BJ (cell line): Measurements from ENCODE around the gene CCDC63. TPM values are rescaled to one million over a fixed set of nuclear protein-coding genes. Genes with fewer than 3 reads are reported as not detected.

Source experiments
- CTCF ChIA-PET: fragments of 350-600 bp; formaldehyde crosslinking; extraction: SDS; loops from one replicate; lab custom pipeline; 2021; ENCODE audit warnings: antibody characterized with exemption, inconsistent platforms; lab: Yijun Ruan, JAX
- POLR2A ChIA-PET: fragments of 300-600 bp; sonication (Branson Sonifier 250); formaldehyde crosslinking; extraction: SDS; loops from one replicate; lab custom pipeline; 2021; ENCODE audit warnings: antibody characterized with exemption; lab: Charles Lee
- DNase-seq: peaks from one replicate; pipeline ENCODE4 v3.0.0-alpha.2; 2011; ENCODE audit warnings: low read depth
- H3K27me3 ChIP-seq: 2 replicates; pipeline ENCODE4 v1.6.0; 2011; ENCODE audit warnings: low read length; ENCODE audit not compliant: control insufficient read depth, insufficient read depth
- H3K36me3 ChIP-seq: 2 replicates; pipeline ENCODE4 v1.5.1; 2011; ENCODE audit warnings: low read length; ENCODE audit not compliant: control insufficient read depth, insufficient read depth
- H3K4me3 ChIP-seq: 2 replicates; pipeline ENCODE4 v1.5.1; 2011; ENCODE audit warnings: low read depth, mild to moderate bottlenecking, control low read depth, low read length
- CTCF ChIP-seq: IDR thresholded peaks from 2 replicates; pipeline ENCODE4 v1.5.1; 2011; ENCODE audit warnings: low read depth, mild to moderate bottlenecking, control low read depth, inconsistent platforms, low read length, moderate library complexity; ENCODE audit not compliant: insufficient read depth
- polyA plus RNA-seq: library from polyadenylated mRNA; depleted of rRNA; stranded (reverse); fragments of >200 nt; gene quantifications from 2 replicates; pipeline ENCODE4 v1.2.3, GENCODE V29; 2011

CCDC63 gene
- polyA plus RNA-seq, 1 experiment: not detected

DNA sequence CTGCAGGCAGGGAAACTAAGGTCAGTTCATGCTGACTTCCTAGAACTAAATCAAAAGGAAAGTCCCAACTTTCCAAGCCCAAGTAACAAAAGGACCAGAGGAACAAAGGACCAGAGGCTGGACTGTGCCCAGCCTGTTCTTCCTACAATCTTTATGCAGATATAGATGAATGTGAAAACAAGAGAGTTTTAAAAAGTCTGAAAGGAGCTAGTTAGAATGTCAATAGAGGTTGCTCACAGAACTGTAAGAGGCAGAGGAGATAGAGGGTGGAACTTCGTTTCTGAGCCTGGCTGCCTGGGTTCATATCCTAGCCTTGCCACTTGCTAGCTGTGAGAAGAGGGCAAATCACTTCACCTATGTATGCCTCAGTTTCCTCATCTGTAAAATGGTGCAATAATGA lies 30.0 kb upstream of the CCDC63 start:
- no peak for DNase-seq
- Histone ChIP-seq H3K4me3 (no peak overlapping the region), H3K36me3 (no peaks in the 10 kb centered on the region), H3K27me3 (0 out of 2 replicates have a peak, but pooled peaks cover 1% of the 10 kb centered on the region)
- CTCF ChIA-PET: no interaction called here
- no peak for TF ChIP-seq CTCF
- POLR2A ChIA-PET: interaction anchor here (0.7 kb wide), 1 partner anchor 59 kb away, joined by 3 read pairs; no protein-coding TSS in a partner anchor

DNA sequence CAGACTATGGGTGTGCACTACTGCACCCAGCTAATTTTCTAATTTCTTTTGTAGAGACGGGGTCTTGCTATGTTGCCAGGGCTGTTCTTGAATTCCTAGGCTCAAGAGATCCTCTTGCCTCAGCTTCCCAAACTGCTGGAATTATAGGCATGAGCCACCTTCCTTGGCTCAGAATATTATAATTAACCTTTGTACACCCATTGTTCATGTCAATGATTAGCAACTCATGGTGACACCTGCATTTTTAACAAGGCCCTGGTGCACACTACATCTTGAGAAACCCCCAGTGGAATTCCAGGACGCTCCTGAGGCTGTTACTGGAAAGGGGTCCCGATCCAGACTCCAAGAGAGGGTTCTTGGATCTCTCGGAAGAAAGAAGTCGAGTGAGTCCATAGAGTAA lies 28.3 kb upstream of the CCDC63 start:
- CTCF ChIA-PET: interaction anchor here (1.0 kb wide), 1 partner anchor 9 kb away, joined by 3 read pairs; no protein-coding TSS in a partner anchor
- no peak for TF ChIP-seq CTCF
- Histone ChIP-seq H3K4me3 (no peak overlapping the region), H3K27me3 (no peaks in the 10 kb centered on the region), H3K36me3 (no peaks in the 10 kb centered on the region)
- DNase-seq: no peak
- POLR2A ChIA-PET: no interaction called here

DNA sequence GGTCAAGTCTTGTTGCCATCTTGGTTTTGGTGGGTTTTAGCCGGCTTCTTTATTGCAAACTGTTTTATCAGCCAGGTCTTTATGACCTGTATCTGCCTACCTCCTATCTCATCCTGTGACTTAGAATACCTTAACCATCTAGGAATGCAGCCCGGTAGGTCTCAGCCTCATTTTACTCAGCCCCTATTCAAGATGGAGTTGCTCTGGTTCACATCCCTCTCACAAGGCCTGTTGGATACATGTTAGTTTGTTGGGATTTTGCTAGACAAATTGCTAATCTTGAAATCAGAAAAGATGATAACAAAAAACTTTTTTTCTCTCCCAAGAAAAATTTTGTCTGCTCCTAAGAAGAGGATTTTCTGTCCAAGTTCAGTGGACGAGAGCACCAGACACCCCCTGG lies 27.6 kb upstream of the CCDC63 start:
- POLR2A ChIA-PET: no interaction called here
- no peaks in the 10 kb centered on the region for H3K36me3 ChIP-seq
- CTCF ChIA-PET: no interaction called here
- no peak overlapping the region for H3K4me3 ChIP-seq
- DNase-seq: no peak
- no peak for TF ChIP-seq CTCF
- H3K27me3 ChIP-seq: no peaks in the 10 kb centered on the region

- POLR2A ChIA-PET: no interaction called here
- H3K27me3 ChIP-seq: no peaks in the 10 kb centered on the region
- no peak for DNase-seq
- H3K36me3 ChIP-seq: no peaks in the 10 kb centered on the region
- CTCF ChIA-PET: no interaction called here
- TF ChIP-seq CTCF: no peak
- no peak overlapping the region for H3K4me3 ChIP-seq
Measured at GRCh38 chr12:110819646-110820045, 27.1 kb upstream of the CCDC63 start.

DNA sequence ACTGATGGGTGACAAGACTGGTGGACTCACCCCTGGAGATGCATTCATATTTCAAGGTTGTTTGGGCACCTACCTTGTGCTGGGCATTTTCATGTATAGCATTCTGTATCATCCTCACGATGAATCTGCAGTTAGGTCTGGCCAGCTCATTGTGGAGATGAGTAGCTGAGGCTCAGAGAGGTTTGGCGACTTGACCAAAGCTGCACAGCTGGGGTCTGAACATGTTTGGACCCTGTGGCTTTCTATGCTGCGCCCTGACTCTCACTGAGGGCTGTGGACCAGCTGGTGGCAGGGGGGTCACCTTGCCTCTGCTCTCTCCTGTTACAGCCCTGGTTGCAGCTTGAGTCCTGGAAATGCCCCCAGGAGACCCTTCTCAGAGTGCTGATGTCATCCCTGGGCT lies 24.9 kb upstream of the CCDC63 start:
- no peak overlapping the region for H3K4me3 ChIP-seq
- no peaks in the 10 kb centered on the region for H3K27me3 ChIP-seq
- POLR2A ChIA-PET: no interaction called here
- TF ChIP-seq CTCF: no peak
- CTCF ChIA-PET: interaction anchor here (0.8 kb wide), 1 partner anchor 66 kb away, joined by 3 read pairs; no protein-coding TSS in a partner anchor
- no peak for DNase-seq
- H3K36me3 ChIP-seq: no peaks in the 10 kb centered on the region
